Measurements from ENCODE around the gene POLR2E. TPM values are rescaled to one million over a fixed set of nuclear protein-coding genes. Genes with fewer than 3 reads are reported as not detected.
A peak's percentile ranks its signal among the peaks of the same experiment; 100 is the strongest.

POLR2E gene
- total and polyA plus RNA-seq, 9 of the 15 experiments (the other 6 are each of a cell fraction or from before 2014, with no cell fraction given), result 3.4 to 413 (median 244) TPM

DNA sequence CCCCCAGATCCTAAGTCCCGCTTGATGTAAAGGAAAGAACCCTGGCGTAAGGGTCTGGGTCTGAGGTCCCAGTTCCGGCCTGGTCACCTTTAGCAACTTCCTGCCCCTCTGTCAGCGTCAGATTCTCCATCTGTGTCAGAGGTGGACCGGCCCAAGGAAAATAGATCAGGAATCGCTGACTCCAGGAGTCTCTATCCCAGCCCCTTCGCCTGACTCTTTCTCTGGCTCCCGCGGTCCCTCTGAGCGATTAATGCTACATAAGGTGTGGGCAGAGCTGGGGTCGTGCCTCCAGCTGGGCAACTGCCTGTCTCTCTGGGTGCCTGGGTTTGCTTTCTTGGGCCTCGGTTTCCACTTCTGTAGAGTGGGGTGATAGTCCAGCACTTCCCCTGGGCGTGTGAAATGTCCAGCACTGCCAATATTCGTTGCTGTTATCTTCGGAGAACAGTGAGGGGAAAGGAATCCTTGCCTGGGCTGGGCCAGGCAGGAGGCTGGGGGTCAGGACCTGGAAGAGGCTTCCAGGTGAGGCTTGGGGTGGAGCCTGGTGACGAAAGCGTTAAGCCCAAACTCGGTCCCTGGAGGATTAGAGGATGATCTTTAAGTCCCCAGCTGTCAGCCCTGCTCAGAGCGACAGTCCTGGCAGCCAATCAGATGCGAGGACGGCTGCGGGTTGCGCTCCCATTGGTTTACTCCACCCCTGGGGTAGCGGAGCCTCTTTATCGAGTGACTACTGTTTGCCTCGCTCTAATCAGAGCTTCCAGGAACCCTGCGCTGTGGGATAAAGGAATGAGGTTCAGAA, 54.5 kb downstream of the POLR2E start (continued):
- TF ChIP-seq, protein P1, sequence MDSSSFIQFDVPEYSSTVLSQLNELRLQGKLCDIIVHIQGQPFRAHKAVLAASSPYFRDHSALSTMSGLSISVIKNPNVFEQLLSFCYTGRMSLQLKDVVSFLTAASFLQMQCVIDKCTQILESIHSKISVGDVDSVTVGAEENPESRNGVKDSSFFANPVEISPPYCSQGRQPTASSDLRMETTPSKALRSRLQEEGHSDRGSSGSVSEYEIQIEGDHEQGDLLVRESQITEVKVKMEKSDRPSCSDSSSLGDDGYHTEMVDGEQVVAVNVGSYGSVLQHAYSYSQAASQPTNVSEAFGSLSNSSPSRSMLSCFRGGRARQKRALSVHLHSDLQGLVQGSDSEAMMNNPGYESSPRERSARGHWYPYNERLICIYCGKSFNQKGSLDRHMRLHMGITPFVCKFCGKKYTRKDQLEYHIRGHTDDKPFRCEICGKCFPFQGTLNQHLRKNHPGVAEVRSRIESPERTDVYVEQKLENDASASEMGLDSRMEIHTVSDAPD (CRISPR knock-in tag; IDR thresholded peaks at IDR 0.05), result no peak
- TF ChIP-seq, protein P2, sequence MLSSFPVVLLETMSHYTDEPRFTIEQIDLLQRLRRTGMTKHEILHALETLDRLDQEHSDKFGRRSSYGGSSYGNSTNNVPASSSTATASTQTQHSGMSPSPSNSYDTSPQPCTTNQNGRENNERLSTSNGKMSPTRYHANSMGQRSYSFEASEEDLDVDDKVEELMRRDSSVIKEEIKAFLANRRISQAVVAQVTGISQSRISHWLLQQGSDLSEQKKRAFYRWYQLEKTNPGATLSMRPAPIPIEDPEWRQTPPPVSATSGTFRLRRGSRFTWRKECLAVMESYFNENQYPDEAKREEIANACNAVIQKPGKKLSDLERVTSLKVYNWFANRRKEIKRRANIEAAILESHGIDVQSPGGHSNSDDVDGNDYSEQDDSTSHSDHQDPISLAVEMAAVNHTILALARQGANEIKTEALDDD (IDR thresholded peaks at IDR 0.05), result peak; percentile 61; the same call in 1 of the 2 replicates
- TF ChIP-seq SMAD2 (IDR thresholded peaks at IDR 0.05; ENCODE audit: low read depth, low read length) (no peak), SPI1 (IDR thresholded peaks at IDR 0.05; ENCODE audit: borderline replicate concordance, low read depth, low read length) (peak; percentile 74; the same call in 1 of the 2 replicates), ZNF436 (CRISPR knock-in tag; IDR thresholded peaks at IDR 0.05) (no peak), PHB2 (IDR thresholded peaks at IDR 0.05; ENCODE audit: low read depth) (no peak), CHD1 (IDR thresholded peaks at IDR 0.05; ENCODE audit: low read length) (peak; percentile 36), SNIP1 (IDR thresholded peaks at IDR 0.05; ENCODE audit: low read depth) (no peak), KLF16 (IDR thresholded peaks at IDR 0.05) (0 out of 2 replicates have a peak, but pooled peaks have one; percentile 63), BMI1 (IDR thresholded peaks at IDR 0.05; ENCODE audit: low read length) (no peak), TRIM28 (IDR thresholded peaks at IDR 0.05) (0 out of 2 replicates have a peak, but pooled peaks have one; percentile 26), POLR3A (IDR thresholded peaks at IDR 0.05; ENCODE audit: borderline replicate concordance, extremely low read depth, insufficient read depth, insufficient read length) (no peak)
- TF ChIP-seq, protein P3, sequence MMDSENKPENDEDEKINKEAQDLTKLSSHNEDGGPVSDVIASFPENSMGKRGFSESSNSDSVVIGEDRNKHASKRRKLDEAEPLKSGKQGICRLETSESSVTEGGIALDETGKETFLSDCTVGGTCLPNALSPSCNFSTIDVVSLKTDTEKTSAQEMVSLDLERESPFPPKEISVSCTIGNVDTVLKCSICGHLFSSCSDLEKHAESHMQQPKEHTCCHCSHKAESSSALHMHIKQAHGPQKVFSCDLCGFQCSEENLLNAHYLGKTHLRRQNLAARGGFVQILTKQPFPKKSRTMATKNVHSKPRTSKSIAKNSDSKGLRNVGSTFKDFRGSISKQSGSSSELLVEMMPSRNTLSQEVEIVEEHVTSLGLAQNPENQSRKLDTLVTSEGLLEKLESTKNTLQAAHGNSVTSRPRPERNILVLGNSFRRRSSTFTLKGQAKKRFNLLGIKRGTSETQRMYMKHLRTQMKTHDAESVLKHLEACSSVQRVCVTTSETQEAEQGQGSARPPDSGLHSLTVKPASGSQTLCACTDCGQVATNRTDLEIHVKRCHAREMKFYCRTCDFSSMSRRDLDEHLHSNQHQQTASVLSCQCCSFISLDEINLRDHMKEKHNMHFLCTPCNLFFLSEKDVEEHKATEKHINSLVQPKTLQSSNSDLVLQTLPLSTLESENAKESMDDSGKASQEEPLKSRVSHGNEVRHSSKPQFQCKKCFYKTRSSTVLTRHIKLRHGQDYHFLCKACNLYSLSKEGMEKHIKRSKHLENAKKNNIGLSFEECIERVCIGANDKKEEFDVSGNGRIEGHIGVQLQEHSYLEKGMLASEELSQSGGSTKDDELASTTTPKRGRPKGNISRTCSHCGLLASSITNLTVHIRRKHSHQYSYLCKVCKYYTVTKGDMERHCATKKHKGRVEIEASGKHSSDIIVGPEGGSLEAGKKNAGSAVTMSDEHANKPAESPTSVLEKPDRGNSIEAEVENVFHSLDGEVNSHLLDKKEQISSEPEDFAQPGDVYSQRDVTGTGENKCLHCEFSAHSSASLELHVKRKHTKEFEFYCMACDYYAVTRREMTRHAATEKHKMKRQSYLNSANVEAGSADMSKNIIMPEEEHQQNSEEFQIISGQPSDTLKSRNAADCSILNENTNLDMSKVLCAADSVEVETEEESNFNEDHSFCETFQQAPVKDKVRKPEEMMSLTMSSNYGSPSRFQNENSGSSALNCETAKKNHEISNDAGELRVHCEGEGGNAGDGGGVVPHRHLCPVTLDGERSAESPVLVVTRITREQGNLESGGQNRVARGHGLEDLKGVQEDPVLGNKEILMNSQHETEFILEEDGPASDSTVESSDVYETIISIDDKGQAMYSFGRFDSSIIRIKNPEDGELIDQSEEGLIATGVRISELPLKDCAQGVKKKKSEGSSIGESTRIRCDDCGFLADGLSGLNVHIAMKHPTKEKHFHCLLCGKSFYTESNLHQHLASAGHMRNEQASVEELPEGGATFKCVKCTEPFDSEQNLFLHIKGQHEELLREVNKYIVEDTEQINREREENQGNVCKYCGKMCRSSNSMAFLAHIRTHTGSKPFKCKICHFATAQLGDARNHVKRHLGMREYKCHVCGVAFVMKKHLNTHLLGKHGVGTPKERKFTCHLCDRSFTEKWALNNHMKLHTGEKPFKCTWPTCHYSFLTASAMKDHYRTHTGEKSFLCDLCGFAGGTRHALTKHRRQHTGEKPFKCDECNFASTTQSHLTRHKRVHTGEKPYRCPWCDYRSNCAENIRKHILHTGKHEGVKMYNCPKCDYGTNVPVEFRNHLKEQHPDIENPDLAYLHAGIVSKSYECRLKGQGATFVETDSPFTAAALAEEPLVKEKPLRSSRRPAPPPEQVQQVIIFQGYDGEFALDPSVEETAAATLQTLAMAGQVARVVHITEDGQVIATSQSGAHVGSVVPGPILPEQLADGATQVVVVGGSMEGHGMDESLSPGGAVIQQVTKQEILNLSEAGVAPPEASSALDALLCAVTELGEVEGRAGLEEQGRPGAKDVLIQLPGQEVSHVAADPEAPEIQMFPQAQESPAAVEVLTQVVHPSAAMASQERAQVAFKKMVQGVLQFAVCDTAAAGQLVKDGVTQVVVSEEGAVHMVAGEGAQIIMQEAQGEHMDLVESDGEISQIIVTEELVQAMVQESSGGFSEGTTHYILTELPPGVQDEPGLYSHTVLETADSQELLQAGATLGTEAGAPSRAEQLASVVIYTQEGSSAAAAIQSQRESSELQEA (IDR thresholded peaks at IDR 0.05; ENCODE audit: low read depth), result no peak
- TF ChIP-seq, protein P4, sequence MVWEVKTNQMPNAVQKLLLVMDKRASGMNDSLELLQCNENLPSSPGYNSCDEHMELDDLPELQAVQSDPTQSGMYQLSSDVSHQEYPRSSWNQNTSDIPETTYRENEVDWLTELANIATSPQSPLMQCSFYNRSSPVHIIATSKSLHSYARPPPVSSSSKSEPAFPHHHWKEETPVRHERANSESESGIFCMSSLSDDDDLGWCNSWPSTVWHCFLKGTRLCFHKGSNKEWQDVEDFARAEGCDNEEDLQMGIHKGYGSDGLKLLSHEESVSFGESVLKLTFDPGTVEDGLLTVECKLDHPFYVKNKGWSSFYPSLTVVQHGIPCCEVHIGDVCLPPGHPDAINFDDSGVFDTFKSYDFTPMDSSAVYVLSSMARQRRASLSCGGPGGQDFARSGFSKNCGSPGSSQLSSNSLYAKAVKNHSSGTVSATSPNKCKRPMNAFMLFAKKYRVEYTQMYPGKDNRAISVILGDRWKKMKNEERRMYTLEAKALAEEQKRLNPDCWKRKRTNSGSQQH (CRISPR knock-in tag; IDR thresholded peaks at IDR 0.05), result no peak

Data from K562 (cell line).